ENCODE results near the gene SLC1A6. TPM values are rescaled to one million over a fixed set of nuclear protein-coding genes. Genes with fewer than 3 reads are reported as not detected.
"Not testable (repeated sequence)": the region's sequence is repeated elsewhere in the genome, so short reads cannot be mapped to it uniquely, and the experiment has no call there.

The SLC1A6 gene
- total RNA-seq, 1 experiment from 2014 or later: 0.62 TPM

DNA sequence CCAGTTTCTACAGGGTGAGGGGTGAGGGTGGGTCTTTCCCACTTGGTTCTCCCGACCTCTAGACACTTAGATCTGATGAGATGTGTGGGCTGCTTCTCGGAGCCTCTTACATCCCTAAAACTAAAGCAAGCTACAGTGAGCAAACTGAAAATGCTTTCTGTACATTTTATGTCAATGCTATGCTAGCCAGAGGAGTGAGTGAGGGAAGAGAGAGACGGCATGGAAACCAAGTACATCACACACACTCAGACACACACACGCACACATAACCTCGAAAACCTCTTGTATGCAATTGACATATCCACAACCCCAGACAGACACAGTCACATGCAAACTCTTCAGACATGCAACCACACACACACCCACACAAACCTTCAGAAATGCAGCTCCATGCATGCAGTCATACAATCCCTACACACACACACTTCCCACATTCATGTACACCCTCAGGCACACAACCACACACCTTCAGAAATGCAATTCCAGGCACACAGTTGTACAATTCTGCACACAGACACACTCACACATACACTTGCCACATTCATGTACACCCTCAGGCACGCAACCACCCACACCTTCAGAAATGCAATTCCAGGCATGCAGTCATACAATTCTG, 1.4 kb downstream of the SLC1A6 start:
- H3K36me3 ChIP-seq (replicated peaks; ENCODE audit: control insufficient read depth, insufficient read depth, low read length): no peaks in the 10 kb centered on the region
- DNase-seq: no peak
- H3K4me3 ChIP-seq (ENCODE audit: insufficient read depth, low read depth, low read length): no peak overlapping the region
- peaks cover 14% of the 10 kb centered on the region for H3K27me3 ChIP-seq (ENCODE audit: control insufficient read depth, insufficient read depth, low read length)

DNA sequence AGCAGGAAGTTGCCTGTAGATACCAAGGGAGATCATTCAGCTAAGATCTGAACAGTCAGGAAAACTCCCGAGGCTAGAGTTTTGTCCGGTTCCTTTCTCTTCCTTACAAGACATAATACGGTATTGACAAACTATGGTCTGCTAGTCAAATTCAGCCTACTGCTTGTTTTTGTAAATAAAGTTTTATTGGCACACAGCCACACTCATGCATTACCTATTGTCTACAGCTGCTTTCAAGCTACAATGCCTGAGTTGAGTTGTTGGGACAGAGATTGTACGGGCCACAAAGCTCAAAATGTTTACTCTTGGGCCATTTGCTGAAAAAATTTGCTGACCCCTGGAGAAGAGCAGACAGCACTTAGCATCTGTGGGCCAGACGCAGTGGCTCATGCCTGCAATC, 2.5 kb downstream of the SLC1A6 start:
- DNase-seq: no peak
- no peaks in the 10 kb centered on the region for H3K36me3 ChIP-seq (replicated peaks; ENCODE audit: control insufficient read depth, insufficient read depth, low read length)
- H3K27me3 ChIP-seq (ENCODE audit: control insufficient read depth, insufficient read depth, low read length): peaks cover 14% of the 10 kb centered on the region
- no peak overlapping the region for H3K4me3 ChIP-seq (ENCODE audit: insufficient read depth, low read depth, low read length)

GRCh38 chr19:14974488-14974887, 5.2 kb downstream of the SLC1A6 start:
- Histone ChIP-seq H3K4me3 (ENCODE audit: insufficient read depth, low read depth, low read length) (no peak overlapping the region), H3K27me3 (ENCODE audit: control insufficient read depth, insufficient read depth, low read length) (peaks cover 11% of the 10 kb centered on the region), H3K36me3 (replicated peaks; ENCODE audit: control insufficient read depth, insufficient read depth, low read length) (no peaks in the 10 kb centered on the region)
- no peak for DNase-seq

DNA sequence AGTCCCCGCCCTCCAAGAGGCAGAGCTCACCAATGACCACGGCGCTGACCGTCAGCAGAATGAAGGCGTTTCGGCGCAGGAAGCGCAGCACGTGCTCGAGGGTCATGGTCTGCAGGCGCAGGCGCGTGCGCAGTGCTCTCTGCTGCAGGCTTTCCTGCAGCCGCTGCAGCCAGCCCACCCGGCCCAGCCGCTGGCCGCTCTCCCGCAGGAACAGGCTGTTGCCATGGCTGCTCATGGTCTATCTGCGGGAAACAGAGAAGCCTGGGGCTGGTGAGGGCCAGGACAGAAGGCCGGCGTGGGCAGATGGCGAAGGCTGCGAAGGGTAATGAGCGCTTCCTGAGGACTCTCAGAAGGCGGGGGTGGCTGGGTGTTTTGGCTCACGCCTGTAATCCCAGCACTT, 7.0 kb downstream of the SLC1A6 start:
- H3K36me3 ChIP-seq (replicated peaks; ENCODE audit: control insufficient read depth, insufficient read depth, low read length): no peaks in the 10 kb centered on the region
- no peak for DNase-seq
- no peaks in the 10 kb centered on the region; the same call in 1 of the 2 replicates for H3K27me3 ChIP-seq (ENCODE audit: control insufficient read depth, insufficient read depth, low read length)
- H3K4me3 ChIP-seq (ENCODE audit: insufficient read depth, low read depth, low read length): no peak overlapping the region

DNA sequence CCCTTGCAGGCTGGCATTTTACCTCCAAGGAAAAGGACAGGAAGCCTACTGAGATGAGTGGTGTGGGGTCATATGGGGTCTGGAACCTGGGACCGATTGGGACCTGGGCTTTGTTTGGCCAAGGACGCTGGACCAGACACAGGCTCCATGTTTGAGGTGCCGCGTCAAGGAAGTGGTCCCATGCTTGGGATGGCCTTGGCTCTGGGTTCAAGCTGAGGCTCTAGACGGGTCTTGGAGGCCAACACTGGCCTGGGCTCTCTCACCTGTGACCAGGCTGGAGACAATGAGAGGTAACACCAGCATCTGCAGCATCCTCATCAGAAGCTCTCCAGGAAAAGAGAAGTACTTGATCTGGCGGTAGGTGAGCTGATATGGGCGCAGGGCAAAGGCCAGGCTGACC, 8.2 kb downstream of the SLC1A6 start:
- DNase-seq: no peak
- Histone ChIP-seq H3K36me3 (replicated peaks; ENCODE audit: control insufficient read depth, insufficient read depth, low read length) (no peaks in the 10 kb centered on the region), H3K4me3 (ENCODE audit: insufficient read depth, low read depth, low read length) (no peak overlapping the region), H3K27me3 (ENCODE audit: control insufficient read depth, insufficient read depth, low read length) (no peaks in the 10 kb centered on the region)

- Histone ChIP-seq H3K27me3 (ENCODE audit: control insufficient read depth, insufficient read depth, low read length) (no peaks in the 10 kb centered on the region), H3K4me3 (ENCODE audit: insufficient read depth, low read depth, low read length) (no peak overlapping the region), H3K36me3 (replicated peaks; ENCODE audit: control insufficient read depth, insufficient read depth, low read length) (no peaks in the 10 kb centered on the region)
- DNase-seq: no peak
Measured at GRCh38 chr19:14968247-14968646, 11.4 kb downstream of the SLC1A6 start.

DNA sequence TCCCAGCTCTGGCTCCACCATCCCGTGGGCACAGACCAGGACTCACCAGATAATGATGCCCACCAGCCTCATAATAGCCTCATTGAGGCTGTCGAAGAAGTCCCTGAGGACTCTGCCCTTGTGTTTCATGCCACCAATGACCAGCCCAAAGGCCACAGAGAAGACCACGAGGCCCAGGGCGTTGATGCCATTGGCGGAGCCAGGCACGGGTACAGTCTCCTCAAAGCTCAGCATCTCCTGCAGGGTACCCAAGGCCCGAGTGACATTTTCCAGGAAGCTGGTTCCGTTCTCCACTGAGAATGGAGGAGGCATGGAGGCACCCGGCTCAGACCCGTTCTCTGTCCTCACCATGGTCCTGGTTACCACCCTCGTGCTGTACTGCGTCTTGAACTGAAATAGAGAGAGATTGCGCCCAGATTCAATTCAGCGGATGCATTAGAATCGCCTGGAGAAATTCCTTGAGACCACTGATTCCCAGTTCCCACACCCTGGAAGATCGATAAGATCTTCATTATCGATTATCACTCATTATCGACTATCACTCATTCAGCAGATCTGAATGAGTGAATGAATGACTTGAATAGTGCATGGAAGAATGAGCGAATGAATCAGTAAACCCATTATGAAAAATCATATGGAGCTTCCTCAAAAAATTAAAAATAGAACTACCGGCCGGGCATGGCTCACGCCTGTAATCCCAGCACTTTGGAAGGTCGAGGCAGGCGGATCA, 17.5 kb downstream of the SLC1A6 start:
- Histone ChIP-seq H3K4me3 (ENCODE audit: insufficient read depth, low read depth, low read length) (no peak overlapping the region), H3K27me3 (ENCODE audit: control insufficient read depth, insufficient read depth, low read length) (no peaks in the 10 kb centered on the region), H3K36me3 (replicated peaks; ENCODE audit: control insufficient read depth, insufficient read depth, low read length) (0 out of 2 replicates have a peak, but pooled peaks cover 2% of the 10 kb centered on the region)
- DNase-seq: no peak

- H3K36me3 ChIP-seq (replicated peaks; ENCODE audit: control insufficient read depth, insufficient read depth, low read length): 0 out of 2 replicates have a peak, but pooled peaks cover 2% of the 10 kb centered on the region
- H3K4me3 ChIP-seq (ENCODE audit: insufficient read depth, low read depth, low read length): no peak overlapping the region
- no peak for DNase-seq
- H3K27me3 ChIP-seq (ENCODE audit: control insufficient read depth, insufficient read depth, low read length): no peaks in the 10 kb centered on the region
Measured at GRCh38 chr19:14959263-14959662, 20.4 kb downstream of the SLC1A6 start.

GRCh38 chr19:14957464-14957863, 22.2 kb downstream of the SLC1A6 start:
- DNase-seq: no peak
- H3K4me3 ChIP-seq (ENCODE audit: insufficient read depth, low read depth, low read length): no peak overlapping the region
- 0 out of 2 replicates have a peak, but pooled peaks cover 2% of the 10 kb centered on the region for H3K36me3 ChIP-seq (replicated peaks; ENCODE audit: control insufficient read depth, insufficient read depth, low read length)
- H3K27me3 ChIP-seq (ENCODE audit: control insufficient read depth, insufficient read depth, low read length): no peaks in the 10 kb centered on the region

DNA sequence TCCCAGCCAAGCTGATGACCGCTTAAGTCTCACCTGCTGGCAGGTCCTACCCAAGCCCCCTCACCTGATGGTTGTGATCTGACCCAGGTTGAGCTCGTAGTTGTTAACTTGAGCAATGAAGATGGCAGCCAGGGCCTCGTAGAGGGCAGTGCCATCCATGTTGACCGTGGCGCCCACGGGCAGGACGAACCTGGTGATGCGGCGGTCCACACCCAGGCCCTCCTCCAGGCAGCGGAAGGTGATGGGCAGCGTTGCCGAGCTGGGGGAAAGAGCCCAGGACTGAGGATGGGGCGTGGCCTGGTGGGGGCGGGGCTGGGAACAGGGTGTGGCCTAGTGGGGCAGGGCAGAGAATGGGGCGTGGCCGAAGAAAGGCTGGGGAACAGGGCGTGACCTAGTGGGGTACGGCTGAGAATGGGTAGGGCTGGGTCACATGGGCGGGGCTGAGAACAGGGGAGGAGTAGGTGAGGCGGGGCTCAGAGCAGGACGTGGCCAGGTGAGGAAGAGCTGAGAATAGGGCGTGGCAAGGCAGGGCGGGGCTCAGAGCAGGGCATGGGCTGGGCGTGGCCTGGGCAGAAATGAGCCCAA, 25.5 kb downstream of the SLC1A6 start:
- no peak overlapping the region for H3K4me3 ChIP-seq (ENCODE audit: insufficient read depth, low read depth, low read length)
- H3K27me3 ChIP-seq (ENCODE audit: control insufficient read depth, insufficient read depth, low read length): no peaks in the 10 kb centered on the region
- no peaks in the 10 kb centered on the region for H3K36me3 ChIP-seq (replicated peaks; ENCODE audit: control insufficient read depth, insufficient read depth, low read length)
- DNase-seq: peak; percentile 87

- Histone ChIP-seq H3K27me3 (ENCODE audit: control insufficient read depth, insufficient read depth, low read length) (no peaks in the 10 kb centered on the region), H3K36me3 (replicated peaks; ENCODE audit: control insufficient read depth, insufficient read depth, low read length) (no peaks in the 10 kb centered on the region), H3K4me3 (ENCODE audit: insufficient read depth, low read depth, low read length) (no peak overlapping the region)
- DNase-seq: no peak
Measured at GRCh38 chr19:14952767-14953166, 26.9 kb downstream of the SLC1A6 start.

GRCh38 chr19:14950421-14950820, 29.2 kb downstream of the SLC1A6 start:
- Histone ChIP-seq H3K36me3 (replicated peaks; ENCODE audit: control insufficient read depth, insufficient read depth, low read length) (no peaks in the 10 kb centered on the region), H3K4me3 (ENCODE audit: insufficient read depth, low read depth, low read length) (no peak overlapping the region), H3K27me3 (ENCODE audit: control insufficient read depth, insufficient read depth, low read length) (no peaks in the 10 kb centered on the region)
- no peak for DNase-seq

DNA sequence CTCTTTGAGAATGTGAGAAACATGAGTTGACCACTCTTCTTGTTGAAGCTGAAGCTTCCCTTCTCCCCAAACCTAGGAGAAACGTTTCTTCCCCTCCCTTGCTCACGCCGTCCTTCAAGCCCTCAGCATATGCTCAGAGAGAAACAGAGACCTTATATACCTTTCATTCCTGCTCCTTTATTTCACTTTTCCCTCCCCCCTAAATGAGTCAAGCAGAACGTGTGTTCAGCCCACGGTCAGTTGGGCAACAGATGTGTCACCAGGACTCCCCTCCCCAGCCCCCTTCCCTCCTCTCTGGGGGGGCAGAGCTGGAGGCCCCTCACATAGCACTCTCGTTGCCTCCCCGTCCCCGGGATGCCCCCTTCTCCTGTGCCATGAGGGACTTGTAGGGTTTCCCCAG, 29.8 kb downstream of the SLC1A6 start:
- Histone ChIP-seq H3K36me3 (replicated peaks; ENCODE audit: control insufficient read depth, insufficient read depth, low read length) (no peaks in the 10 kb centered on the region), H3K4me3 (ENCODE audit: insufficient read depth, low read depth, low read length) (no peak overlapping the region), H3K27me3 (ENCODE audit: control insufficient read depth, insufficient read depth, low read length) (no peaks in the 10 kb centered on the region)
- no peak for DNase-seq

- not testable (repeated sequence) for H3K27me3 ChIP-seq (ENCODE audit: control insufficient read depth, insufficient read depth, low read length); H3K36me3 ChIP-seq (replicated peaks; ENCODE audit: control insufficient read depth, insufficient read depth, low read length); H3K4me3 ChIP-seq (ENCODE audit: insufficient read depth, low read depth, low read length); DNase-seq
Measured at GRCh38 chr19:14949413-14949812, 30.3 kb downstream of the SLC1A6 start.

- DNase-seq: no peak
- Histone ChIP-seq H3K27me3 (ENCODE audit: control insufficient read depth, insufficient read depth, low read length) (no peaks in the 10 kb centered on the region), H3K4me3 (ENCODE audit: insufficient read depth, low read depth, low read length) (no peak overlapping the region), H3K36me3 (replicated peaks; ENCODE audit: control insufficient read depth, insufficient read depth, low read length) (no peaks in the 10 kb centered on the region)
Measured at GRCh38 chr19:14944456-14944855, 35.2 kb downstream of the SLC1A6 start.
